CD14-positive monocyte (primary cell): ENCODE results near the gene WDR45. TPM values are rescaled to one million over a fixed set of nuclear protein-coding genes. Genes with fewer than 3 reads are reported as not detected.

Source experiments
- DNase-seq, 3 donors: peaks; one replicate each; pipeline ENCODE4 v3.0.0-alpha.2; 2011 to 2022
- H2AFZ ChIP-seq: 2 replicates; pipeline ENCODE4 v1.6.0; 2012; ENCODE audit warnings: mild to moderate bottlenecking, low read depth, low read length, inconsistent platforms; ENCODE audit not compliant: insufficient read depth, poor library complexity, severe bottlenecking
- H3K27ac ChIP-seq, 2 donors: 1 replicate in 1 of 2; 2 replicates in 1 of 2; pipeline ENCODE4 v1.5.1; 2012 to 2013; ENCODE audit warnings: low read length in 2 of 2, control low read depth in 1 of 2, inconsistent platforms in 1 of 2, low read depth in 1 of 2, mild to moderate bottlenecking in 1 of 2
- H3K27me3 ChIP-seq, 2 donors: one replicate each; pipeline versions ENCODE4 v1.6.0 to v1.6.1; 2011 to 2013; ENCODE audit warnings: low read length in 2 of 2; ENCODE audit not compliant: control insufficient read depth in 2 of 2, insufficient read depth in 2 of 2
- H3K36me3 ChIP-seq, 2 donors: replicated peaks in 1 of 2; 1 replicate in 1 of 2; 2 replicates in 1 of 2; pipeline versions ENCODE4 v1.5.1 to v1.6.1; 2012 to 2013; ENCODE audit warnings: low read length in 2 of 2, control low read depth in 1 of 2, inconsistent platforms in 1 of 2, mild to moderate bottlenecking in 1 of 2; ENCODE audit not compliant: insufficient read depth in 2 of 2, control insufficient read depth in 1 of 2
- H3K4me1 ChIP-seq, 2 donors: 1 replicate in 1 of 2; 2 replicates in 1 of 2; pipeline versions ENCODE4 v1.5.1 to v1.6.1; 2012 to 2013; ENCODE audit warnings: low read length in 2 of 2, control low read depth in 1 of 2, inconsistent platforms in 1 of 2, mild to moderate bottlenecking in 1 of 2, moderate library complexity in 1 of 2; ENCODE audit not compliant: insufficient read depth in 2 of 2, control insufficient read depth in 1 of 2
- H3K4me2 ChIP-seq: replicated peaks from 2 replicates; pipeline ENCODE3; 2012; ENCODE audit warnings: low read length, moderate library complexity, mild to moderate bottlenecking; ENCODE audit not compliant: poor library complexity, severe bottlenecking; ENCODE audit errors: extremely low read depth
- H3K4me3 ChIP-seq, 3 experiments: fragments of 200-600 bp in 1 of 3; sonication (generic) in 1 of 3; replicated peaks in 1 of 3; 1 replicate in 2 of 3; 2 replicates in 1 of 3; pipeline ENCODE4 v1.5.1; 2011 to 2013; ENCODE audit warnings: low read length in 3 of 3, mild to moderate bottlenecking in 3 of 3, control low read depth in 2 of 3, low read depth in 2 of 3, inconsistent platforms in 1 of 3, moderate library complexity in 1 of 3
- H3K79me2 ChIP-seq: 2 replicates; pipeline ENCODE4 v1.6.0; 2012; ENCODE audit warnings: mild to moderate bottlenecking, control low read depth, inconsistent platforms, low read length, moderate library complexity; ENCODE audit not compliant: insufficient read depth
- H3K9ac ChIP-seq: 2 replicates; pipeline ENCODE4 v1.6.0; 2017; ENCODE audit warnings: low read length, mild to moderate bottlenecking; ENCODE audit not compliant: insufficient read depth, poor library complexity, severe bottlenecking
- H3K9me3 ChIP-seq, 2 donors: replicated peaks in 1 of 2; 1 replicate in 1 of 2; 2 replicates in 1 of 2; pipeline versions ENCODE4 v1.5.1 to v1.6.1; 2012 to 2013; ENCODE audit warnings: low read length in 2 of 2, control low read depth in 1 of 2; ENCODE audit not compliant: control insufficient read depth in 1 of 2, insufficient read depth in 1 of 2
- H4K20me1 ChIP-seq: 2 replicates; pipeline ENCODE4 v1.6.0; 2012; ENCODE audit warnings: mild to moderate bottlenecking, low read length, control low read depth, moderate library complexity; ENCODE audit not compliant: insufficient read depth
- H3K27ac Mint-ChIP-seq, 7 donors: one replicate each; pipeline ENCODE4 v1.8.0; 2020; ENCODE audit warnings: mild to moderate bottlenecking in 7 of 7, mixed read lengths in 7 of 7, moderate library complexity in 6 of 7, inconsistent platforms in 2 of 7
- H3K27me3 Mint-ChIP-seq, 3 donors: one replicate each; pipeline ENCODE4 v1.8.0; 2021 to 2022; ENCODE audit warnings: low read depth in 3 of 3, mild to moderate bottlenecking in 3 of 3, mixed read lengths in 3 of 3, moderate library complexity in 3 of 3, inconsistent platforms in 1 of 3
- H3K36me3 Mint-ChIP-seq, 2 donors: one replicate each; pipeline ENCODE4 v1.8.0; 2020; ENCODE audit warnings: mixed read lengths in 2 of 2, inconsistent platforms in 1 of 2, mild to moderate bottlenecking in 1 of 2
- H3K4me1 Mint-ChIP-seq: one replicate; pipeline ENCODE4 v1.8.0; 2020; ENCODE audit warnings: mild to moderate bottlenecking, mixed read lengths
- H3K4me3 Mint-ChIP-seq, 2 donors: one replicate each; pipeline ENCODE4 v1.8.0; 2020; ENCODE audit warnings: mild to moderate bottlenecking in 2 of 2, mixed read lengths in 2 of 2, moderate library complexity in 1 of 2
- H3K9me3 Mint-ChIP-seq, 7 donors: one replicate each; pipeline ENCODE4 v1.8.0; 2020 to 2022; ENCODE audit warnings: mixed read lengths in 7 of 7, mild to moderate bottlenecking in 6 of 7, moderate library complexity in 6 of 7, inconsistent platforms in 2 of 7
- CTCF ChIP-seq: fragments of 200-600 bp; IDR thresholded peaks from one replicate; pipeline ENCODE4 v1.8.0; 2022; ENCODE audit warnings: antibody characterized with exemption, mild to moderate bottlenecking
- WGBS: methylation state at CpG from one replicate; pipeline ENCODE4 v1.1.5; 2013; ENCODE audit warnings: missing lambda C conversion rate; ENCODE audit not compliant: insufficient coverage; 5-methylcytosine and 5-hydroxymethylcytosine counted together
- intact Hi-C, 2 donors: fragments of 100-400 bp; cut with micrococcal nuclease; formaldehyde crosslinking; loops; one replicate each; pipeline versions ENCODE4 v1.15.0 to v1.15.1; 2023
- polyA plus RNA-seq, 3 donors: library from polyadenylated mRNA; depleted of rRNA in 1 of 3; unstranded in 2 of 3; stranded (reverse) in 1 of 3; fragments of 300-500 nt in 2 of 3; fragments of >200 nt in 1 of 3; fragmentation: Illumina TruSeq in 2 of 3; gene quantifications; 1 replicate in 2 of 3; 2 replicates in 1 of 3; pipeline ENCODE4 v1.2.3, GENCODE V29; 2012 to 2021

WDR45 gene
- polyA plus RNA-seq, 3 donors, result 83.1 to 207 (median 83.8) TPM

GRCh38 chrX:49103637-49104036 lies 23.9 kb upstream of the WDR45 start:
- H3K27me3 Mint-ChIP-seq, result peaks cover 0 to 4% (median 0%) of the 10 kb centered on the region in 3 donors
- Histone ChIP-seq H3K27me3 (no peaks in the 10 kb centered on the region), H2AFZ (no peak overlapping the region), H3K79me2 (no peaks in the 10 kb centered on the region), H3K4me3 (no peak overlapping the region), H3K27ac (no peak overlapping the region), H3K36me3 (no peaks in the 10 kb centered on the region), H4K20me1 (no peaks in the 10 kb centered on the region), H3K4me1 (peaks cover 13 to 16% of the 10 kb centered on the region in 2 donors), H3K9ac (no peak overlapping the region), H3K4me2 (no peak overlapping the region), H3K9me3 (no peaks in the 10 kb centered on the region)
- DNase-seq, result no peak
- peaks cover 0 to 13% (median 0%) of the 10 kb centered on the region in 7 donors for H3K9me3 Mint-ChIP-seq
- H3K4me3 Mint-ChIP-seq, result no peak overlapping the region
- WGBS, result 80% methylated on average over 1 of the region's 3 CpGs
- intact Hi-C loops, result no loop called here
- no peak for TF ChIP-seq CTCF
- H3K27ac Mint-ChIP-seq, result no peak overlapping the region
- H3K36me3 Mint-ChIP-seq, result peaks cover 3 to 10% of the 10 kb centered on the region in 2 donors
- peaks cover 12% of the 10 kb centered on the region for H3K4me1 Mint-ChIP-seq

GRCh38 chrX:49102190-49102589 lies 22.5 kb upstream of the WDR45 start:
- H3K4me3 Mint-ChIP-seq, result no peak overlapping the region
- H3K36me3 Mint-ChIP-seq, result peaks cover 0 to 3% of the 10 kb centered on the region in 2 donors
- DNase-seq, result no peak
- H3K4me3 ChIP-seq, result no peak overlapping the region
- no peak overlapping the region for H2AFZ ChIP-seq
- no peaks in the 10 kb centered on the region for H3K36me3 ChIP-seq
- WGBS, result 100% methylated on average over 2 of the region's 9 CpGs
- no peak overlapping the region for H3K9ac ChIP-seq
- peaks cover 12% of the 10 kb centered on the region for H3K4me1 Mint-ChIP-seq
- H3K27me3 ChIP-seq, result no peaks in the 10 kb centered on the region
- no peak for TF ChIP-seq CTCF
- no peaks in the 10 kb centered on the region for H3K9me3 ChIP-seq
- H4K20me1 ChIP-seq, result no peaks in the 10 kb centered on the region
- peaks cover 0 to 13% (median 0%) of the 10 kb centered on the region in 7 donors for H3K9me3 Mint-ChIP-seq
- no peak overlapping the region for H3K27ac Mint-ChIP-seq
- H3K4me2 ChIP-seq, result no peak overlapping the region
- no peak overlapping the region for H3K27ac ChIP-seq
- H3K4me1 ChIP-seq, result peaks cover 13 to 16% of the 10 kb centered on the region in 2 donors
- intact Hi-C loops, result no loop called here
- H3K27me3 Mint-ChIP-seq, result peaks cover 0 to 4% (median 0%) of the 10 kb centered on the region in 3 donors
- H3K79me2 ChIP-seq, result no peaks in the 10 kb centered on the region
